ENCODE results near the gene TMOD1. TPM values are rescaled to one million over a fixed set of nuclear protein-coding genes. Genes with fewer than 3 reads are reported as not detected.

Gene TMOD1
- total and polyA plus RNA-seq, 2 of the 8 experiments (the other 6 are each of a cell fraction or from before 2014, with no cell fraction given) = 0.17 to 0.88 TPM

DNA sequence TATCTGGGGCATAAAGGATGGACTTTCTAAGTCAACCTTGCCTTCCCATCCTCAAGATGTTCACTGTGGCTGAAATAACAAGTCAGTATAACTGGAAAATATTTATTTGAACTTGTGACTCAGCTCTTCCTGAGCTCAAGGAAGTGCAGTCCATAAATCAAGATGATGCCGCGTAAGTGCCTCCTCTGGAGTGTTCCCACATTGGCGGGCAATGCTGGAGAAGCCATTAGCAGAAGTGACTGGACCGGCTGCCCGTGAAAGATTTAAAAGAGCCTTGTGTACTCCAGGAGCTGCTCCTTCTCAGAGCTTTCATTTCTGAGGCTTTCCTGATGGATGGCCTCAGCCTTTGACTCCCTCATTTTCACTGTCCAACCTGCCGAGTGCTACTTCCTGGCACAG, 17.4 kb downstream of the TMOD1 start (continued):
- TF ChIP-seq RNF2 (IDR thresholded peaks at IDR 0.05; ENCODE audit: borderline replicate concordance, low read depth, low read length, missing control alignments, poor library complexity, severe bottlenecking) (no peak), BCL11A (IDR thresholded peaks at IDR 0.05; ENCODE audit: low read depth in 2 of 2, low read length in 2 of 2) (no peak), SIRT6 (IDR thresholded peaks at IDR 0.05; ENCODE audit: low read length) (no peak), CHD1 (IDR thresholded peaks at IDR 0.05; ENCODE audit: low read depth, low read length) (no peak), HDAC6 (IDR thresholded peaks at IDR 0.05; ENCODE audit: low read depth, low read length) (no peak), BRCA1 (IDR thresholded peaks at IDR 0.05; ENCODE audit: low read depth, low read length) (no peak), JUND (IDR thresholded peaks at IDR 0.05; ENCODE audit: low read length) (no peak)

Measured in H1 (cell line).